K562 (cell line): ENCODE measurements around the gene NUBP2. TPM values are rescaled to one million over a fixed set of nuclear protein-coding genes. Genes with fewer than 3 reads are reported as not detected.

Source experiments
- ATAC-seq: fragments of 200-7000 bp; cut with Tn5 transposase; 3 replicates; pipeline ENCODE4 v1.9.1; 2020; ENCODE audit warnings: moderate library complexity
- BruUV-seq: library from RNA; stranded (reverse); fragments of 400-500 nt; replicated peaks from 2 replicates; lab custom pipeline; 2021; lab: Mats Ljungman, UMichigan
- CTCF ChIA-PET: fragments of 300-600 bp; formaldehyde crosslinking; extraction: SDS; loops from one replicate; lab custom pipeline; 2021; ENCODE audit warnings: low intra/inter-chr PET ratio; lab: Yijun Ruan, JAX
- POLR2A ChIA-PET: fragments of 300-600, 350-650 bp; sonication (Branson Sonifier 250); formaldehyde crosslinking; extraction: SDS; loops from one replicate; lab custom pipeline; 2021; ENCODE audit warnings: antibody characterized with exemption, inconsistent platforms; lab: Yijun Ruan, JAX
- DNase-seq, 4 experiments: peaks; one replicate each; pipeline versions ENCODE4 v3.0.0 to v3.0.0-alpha.2; 2011 to 2018; ENCODE audit warnings: low spot score in 3 of 4, mixed read lengths in 3 of 4; ENCODE audit errors: extremely low read depth in 1 of 4
- FAIRE-seq: peaks from 2 replicates; lab custom pipeline; 2011; peaks lifted over from hg19 to GRCh38; lab: Jason Lieb, UNC
- H2AFZ ChIP-seq: 2 replicates; pipeline ENCODE4 v1.6.0; 2011; ENCODE audit warnings: low read depth, low read length, control low read depth, inconsistent platforms
- H3K27ac ChIP-seq: fragments of 200-600 bp; 3 replicates; pipeline ENCODE4 v1.8.0; 2011; ENCODE audit warnings: low read depth, mild to moderate bottlenecking, control low read depth, inconsistent platforms, low read length, moderate library complexity, mixed read lengths; ENCODE audit errors: extremely low read depth
- H3K27me3 ChIP-seq, 2 experiments: fragments of 300-600 bp in 1 of 2; 2 replicates in 1 of 2; 3 replicates in 1 of 2; pipeline versions ENCODE4 v1.6.0 to v1.8.0; 2011; ENCODE audit warnings: inconsistent platforms in 2 of 2, low read length in 2 of 2, mild to moderate bottlenecking in 1 of 2, mixed read lengths in 1 of 2, moderate library complexity in 1 of 2; ENCODE audit not compliant: control insufficient read depth in 2 of 2, insufficient read depth in 2 of 2
- H3K36me3 ChIP-seq: fragments of 300-600 bp; 3 replicates; pipeline ENCODE4 v1.8.0; 2011; ENCODE audit warnings: mild to moderate bottlenecking, low read length, inconsistent platforms; ENCODE audit not compliant: control insufficient read depth, insufficient read depth
- H3K4me1 ChIP-seq, 2 experiments: fragments of 200-600 bp in 1 of 2; replicated peaks in 1 of 2; 2 replicates in 1 of 2; 3 replicates in 1 of 2; pipeline versions ENCODE4 v1.5.1 to v1.8.0; 2011; ENCODE audit warnings: inconsistent platforms in 2 of 2, low read length in 2 of 2, mild to moderate bottlenecking in 1 of 2, mixed read lengths in 1 of 2, moderate library complexity in 1 of 2; ENCODE audit not compliant: control insufficient read depth in 2 of 2, insufficient read depth in 2 of 2
- H3K4me2 ChIP-seq: 2 replicates; pipeline ENCODE4 v1.6.1; 2011; ENCODE audit warnings: low read length, control low read depth, inconsistent platforms, mixed read lengths; ENCODE audit not compliant: insufficient read depth
- H3K4me3 ChIP-seq: fragments of 200-600 bp; sonication (generic), shearing (Covaris generic); 2 replicates; pipeline ENCODE4 v1.5.1; 2016; ENCODE audit warnings: control low read depth, inconsistent platforms
- H3K79me2 ChIP-seq: fragments of 200-600 bp; 3 replicates; pipeline ENCODE4 v1.8.0; 2011; ENCODE audit warnings: low read length, inconsistent platforms; ENCODE audit not compliant: control insufficient read depth, insufficient read depth
- H3K9ac ChIP-seq, 2 experiments: 2 replicates each; pipeline versions ENCODE4 v1.6.0 to v1.6.1; 2011; ENCODE audit warnings: low read depth in 2 of 2, low read length in 2 of 2, control low read depth in 1 of 2, inconsistent platforms in 1 of 2, mild to moderate bottlenecking in 1 of 2, mixed read lengths in 1 of 2; ENCODE audit not compliant: insufficient read depth in 1 of 2
- H3K9me1 ChIP-seq: one replicate; pipeline ENCODE4 v1.6.0; 2011; ENCODE audit warnings: inconsistent platforms, mild to moderate bottlenecking, low read length, moderate library complexity; ENCODE audit not compliant: control insufficient read depth, insufficient read depth
- H3K9me3 ChIP-seq: replicated peaks from 2 replicates; pipeline ENCODE4 v1.5.1; 2011; ENCODE audit warnings: low read depth, low read length, inconsistent platforms; ENCODE audit not compliant: control insufficient read depth, insufficient read depth
- H4K20me1 ChIP-seq: replicated peaks from 2 replicates; pipeline ENCODE4 v1.6.1; 2011; ENCODE audit warnings: low read length, inconsistent platforms, mixed read lengths; ENCODE audit not compliant: control insufficient read depth, insufficient read depth
- MAZ ChIP-seq, 2 experiments: fragments of 450-650 bp in 1 of 2; sonication (generic) in 1 of 2; formaldehyde crosslinking; IDR thresholded peaks in 1 of 2; conservative IDR thresholded peaks in 1 of 2; 2 replicates each; pipeline versions ENCODE4 v1.4.0 to v1.5.0; 2020; ENCODE audit warnings: mild to moderate bottlenecking in 1 of 2, missing genetic modification reagents in 1 of 2
- PKNOX1 ChIP-seq: fragments of 450-650 bp; IDR thresholded peaks from 2 replicates; pipeline ENCODE4 v1.6.1; 2016
- PRDM10 ChIP-seq: fragments of 450-650 bp; IDR thresholded peaks from 2 replicates; pipeline ENCODE4 v1.6.1; 2018; ENCODE audit not compliant: partially characterized antibody
- ZNF197 ChIP-seq: fragments of 200-800 bp; sonication (Bioruptor generic); IDR thresholded peaks from 2 replicates; pipeline ENCODE4 v1.6.1; 2016; ENCODE audit warnings: low read depth, missing genetic modification characterization, missing compliant biosample characterization
- ZNF695 ChIP-seq: fragments of 450-650 bp; formaldehyde crosslinking; IDR thresholded peaks from 2 replicates; pipeline ENCODE4 v1.4.0; 2020; ENCODE audit warnings: mild to moderate bottlenecking, moderate library complexity
- ZNF79 ChIP-seq: fragments of 250-450 bp; sonication (Bioruptor Pico); IDR thresholded peaks from 2 replicates; pipeline ENCODE4 v1.4.0; 2020; ENCODE audit warnings: low read depth, mild to moderate bottlenecking, moderate library complexity
- WGBS: fragments of 100-300 bp; shearing (Covaris generic); methylation state at CpG from one replicate; pipeline ENCODE4 v1.1.6; 2016; ENCODE audit warnings: low coverage, mixed read lengths; ENCODE audit not compliant: insufficient coverage; ENCODE audit errors: missing lambda C conversion rate; 5-methylcytosine and 5-hydroxymethylcytosine counted together
- in situ Hi-C: fragments of 300-500 bp; cut with MboI; formaldehyde crosslinking; loops from 4 replicates; pipeline ENCODE4 v1.15.0; 2018; ENCODE audit warnings: inconsistent platforms, mixed read lengths
- intact Hi-C: fragments of 100-400 bp; cut with micrococcal nuclease; formaldehyde crosslinking; loops from 2 replicates; pipeline ENCODE4 v1.14.2; 2022
- polyA plus RNA-seq, 8 experiments: library from polyadenylated mRNA; depleted of rRNA in 4 of 8; stranded (reverse) in 5 of 8; unstranded in 3 of 8; fragments of >200 nt; fragmentation: Nextera tagmentation in 2 of 8; fragmentation: Illumina TruSeq in 1 of 8; extraction: Ambion mirVana in 2 of 8; extraction: Trizol in 1 of 8; gene quantifications; 2 replicates each; pipeline versions ENCODE4 v1.2.1 to v1.2.3, GENCODE V29; 2011 to 2014; ENCODE audit warnings: inconsistent platforms in 1 of 8, missing spikeins in 1 of 8
- total RNA-seq, 7 experiments: library from RNA; depleted of rRNA in 6 of 7; stranded (reverse); fragments of >200 nt in 6 of 7; fragmentation: Illumina TruSeq in 2 of 7; extraction: Trizol in 2 of 7; gene quantifications; 2 replicates each; pipeline versions ENCODE4 v1.2.1 to v1.2.3, GENCODE V29; 2011 to 2021; ENCODE audit warnings: low replicate concordance in 1 of 7

The NUBP2 gene
- total and polyA plus RNA-seq, 9 of the 15 experiments (the other 6 are each of a cell fraction or from before 2014, with no cell fraction given): 1.8 to 115 (median 24.0) TPM

GRCh38 chr16:1815461-1815860 lies 32.7 kb downstream of the NUBP2 start:
- DNase-seq: no peak
- H3K4me2 ChIP-seq: no peak overlapping the region
- H3K9ac ChIP-seq: no peak overlapping the region
- no peaks in the 10 kb centered on the region for H3K27me3 ChIP-seq
- H3K9me1 ChIP-seq: no peaks in the 10 kb centered on the region
- ATAC-seq: no peak
- no peak overlapping the region for H3K4me3 ChIP-seq
- WGBS: 78% methylated on average over 11 of the region's 11 CpGs
- H4K20me1 ChIP-seq: no peaks in the 10 kb centered on the region
- no peaks in the 10 kb centered on the region for H3K9me3 ChIP-seq
- intact Hi-C loops (no loop called here), in situ Hi-C loops (no loop called here)
- BruUV-seq: no TSS peak
- ChIA-PET CTCF (no interaction called here), POLR2A (no interaction called here)
- H3K27ac ChIP-seq: no peak overlapping the region
- no peak for TF ChIP-seq ZNF197 (CRISPR knock-in tag)
- no peak for TF ChIP-seq ZNF695 (CRISPR knock-in tag)
- TF ChIP-seq PKNOX1: no peak
- peak; percentile 12 for TF ChIP-seq PRDM10
- TF ChIP-seq ZNF79: no peak
- TF ChIP-seq MAZ (CRISPR knock-in tag; conservative IDR thresholded peaks at IDR 0.05 in 1 of 2, IDR thresholded peaks at IDR 0.05 in 1 of 2): no peak
- no peak for FAIRE-seq
- no peaks in the 10 kb centered on the region for H3K79me2 ChIP-seq
- peaks cover 3% of the 10 kb centered on the region; the same call in 1 of the 3 replicates for H3K36me3 ChIP-seq
- peaks cover 0 to 47% of the 10 kb centered on the region in 2 experiments; a peak in 3 of 5 replicates for H3K4me1 ChIP-seq
- H2AFZ ChIP-seq: no peak overlapping the region
